Right kidney (tissue), 1 donor: ENCODE results near the gene CREG2.

ENCODE experiments used
- DNase-seq: peaks from one replicate; pipeline ENCODE4 v3.0.0-alpha.2; 2016

CREG2 gene

GRCh38 chr2:101307503-101307902 lies 79.8 kb downstream of the CREG2 start:
- DNase-seq: peak; percentile 18

- no peak for DNase-seq
Observed at GRCh38 chr2:101306410-101306809, 80.9 kb downstream of the CREG2 start.

- no peak for DNase-seq
Observed at GRCh38 chr2:101305492-101306078, 81.7 kb downstream of the CREG2 start.

GRCh38 chr2:101305035-101305434 lies 82.3 kb downstream of the CREG2 start:
- DNase-seq: no peak

GRCh38 chr2:101303688-101304087 lies 83.6 kb downstream of the CREG2 start:
- no peak for DNase-seq

- no peak for DNase-seq
Observed at GRCh38 chr2:101302016-101302415, 85.3 kb downstream of the CREG2 start.

- DNase-seq: no peak
Observed at GRCh38 chr2:101300836-101301235, 86.5 kb downstream of the CREG2 start.

- no peak for DNase-seq
Observed at GRCh38 chr2:101300164-101300563, 87.1 kb downstream of the CREG2 start.

- DNase-seq: no peak
Observed at GRCh38 chr2:101299604-101300003, 87.7 kb downstream of the CREG2 start.

GRCh38 chr2:101297383-101297782 lies 89.9 kb downstream of the CREG2 start:
- no peak for DNase-seq

- no peak for DNase-seq
Observed at GRCh38 chr2:101296371-101296770, 90.9 kb downstream of the CREG2 start.

GRCh38 chr2:101295895-101296294 lies 91.4 kb downstream of the CREG2 start:
- DNase-seq: no peak
